ENCODE data around the gene TLL1.

The TLL1 gene

GRCh38 chr4:165906272-165906671, 33.2 kb downstream of the TLL1 start:
- TF ChIP-seq POLR2A (IDR thresholded peaks at IDR 0.05; ENCODE audit: low read depth, low read length) (no peak), TAF1 (IDR thresholded peaks at IDR 0.05; ENCODE audit: borderline replicate concordance, low read depth, low read length) (no peak), POLR2AphosphoS5 (IDR thresholded peaks at IDR 0.05; ENCODE audit: low read depth, low read length) (no peak)
- no peak for DNase-seq (ENCODE audit: insufficient read length)
- no peak for FAIRE-seq

- no peak for DNase-seq (ENCODE audit: insufficient read length)
- no peak for FAIRE-seq
- no peak for TF ChIP-seq POLR2AphosphoS5 (IDR thresholded peaks at IDR 0.05; ENCODE audit: low read depth, low read length)
- no peak for TF ChIP-seq TAF1 (IDR thresholded peaks at IDR 0.05; ENCODE audit: borderline replicate concordance, low read depth, low read length)
- TF ChIP-seq POLR2A (IDR thresholded peaks at IDR 0.05; ENCODE audit: low read depth, low read length): no peak
Observed at GRCh38 chr4:165909947-165910346, 36.9 kb downstream of the TLL1 start.

GRCh38 chr4:165915215-165915614, 42.2 kb downstream of the TLL1 start:
- TF ChIP-seq TAF1 (IDR thresholded peaks at IDR 0.05; ENCODE audit: borderline replicate concordance, low read depth, low read length) (no peak), POLR2AphosphoS5 (IDR thresholded peaks at IDR 0.05; ENCODE audit: low read depth, low read length) (no peak), POLR2A (IDR thresholded peaks at IDR 0.05; ENCODE audit: low read depth, low read length) (no peak)
- no peak for DNase-seq (ENCODE audit: insufficient read length)
- no peak for FAIRE-seq

GRCh38 chr4:165921546-165921945, 48.5 kb downstream of the TLL1 start:
- TF ChIP-seq POLR2A (IDR thresholded peaks at IDR 0.05; ENCODE audit: low read depth, low read length) (no peak), TAF1 (IDR thresholded peaks at IDR 0.05; ENCODE audit: borderline replicate concordance, low read depth, low read length) (no peak), POLR2AphosphoS5 (IDR thresholded peaks at IDR 0.05; ENCODE audit: low read depth, low read length) (no peak)
- no peak for FAIRE-seq
- no peak for DNase-seq (ENCODE audit: insufficient read length)

- no peak for FAIRE-seq
- no peak for DNase-seq (ENCODE audit: insufficient read length)
- TF ChIP-seq POLR2A (IDR thresholded peaks at IDR 0.05; ENCODE audit: low read depth, low read length): no peak
- no peak for TF ChIP-seq POLR2AphosphoS5 (IDR thresholded peaks at IDR 0.05; ENCODE audit: low read depth, low read length)
- no peak for TF ChIP-seq TAF1 (IDR thresholded peaks at IDR 0.05; ENCODE audit: borderline replicate concordance, low read depth, low read length)
Observed at GRCh38 chr4:165922747-165923146, 49.7 kb downstream of the TLL1 start.

GRCh38 chr4:165926307-165926706, 53.3 kb downstream of the TLL1 start:
- FAIRE-seq: no peak
- no peak for TF ChIP-seq POLR2A (IDR thresholded peaks at IDR 0.05; ENCODE audit: low read depth, low read length)
- no peak for TF ChIP-seq TAF1 (IDR thresholded peaks at IDR 0.05; ENCODE audit: borderline replicate concordance, low read depth, low read length)
- TF ChIP-seq POLR2AphosphoS5 (IDR thresholded peaks at IDR 0.05; ENCODE audit: low read depth, low read length): no peak
- no peak for DNase-seq (ENCODE audit: insufficient read length)

GRCh38 chr4:165927366-165927765, 54.3 kb downstream of the TLL1 start:
- TF ChIP-seq POLR2AphosphoS5 (IDR thresholded peaks at IDR 0.05; ENCODE audit: low read depth, low read length): no peak
- no peak for TF ChIP-seq POLR2A (IDR thresholded peaks at IDR 0.05; ENCODE audit: low read depth, low read length)
- no peak for TF ChIP-seq TAF1 (IDR thresholded peaks at IDR 0.05; ENCODE audit: borderline replicate concordance, low read depth, low read length)
- DNase-seq (ENCODE audit: insufficient read length): no peak
- FAIRE-seq: no peak

GRCh38 chr4:165927815-165928214, 54.8 kb downstream of the TLL1 start:
- TF ChIP-seq POLR2A (IDR thresholded peaks at IDR 0.05; ENCODE audit: low read depth, low read length) (no peak), TAF1 (IDR thresholded peaks at IDR 0.05; ENCODE audit: borderline replicate concordance, low read depth, low read length) (no peak), POLR2AphosphoS5 (IDR thresholded peaks at IDR 0.05; ENCODE audit: low read depth, low read length) (no peak)
- FAIRE-seq (no peak), DNase-seq (ENCODE audit: insufficient read length) (no peak)

- no peak for FAIRE-seq
- TF ChIP-seq POLR2AphosphoS5 (IDR thresholded peaks at IDR 0.05; ENCODE audit: low read depth, low read length) (no peak), TAF1 (IDR thresholded peaks at IDR 0.05; ENCODE audit: borderline replicate concordance, low read depth, low read length) (no peak), POLR2A (IDR thresholded peaks at IDR 0.05; ENCODE audit: low read depth, low read length) (no peak)
- no peak for DNase-seq (ENCODE audit: insufficient read length)
Observed at GRCh38 chr4:165928601-165929000, 55.6 kb downstream of the TLL1 start.

- no peak for TF ChIP-seq TAF1 (IDR thresholded peaks at IDR 0.05; ENCODE audit: borderline replicate concordance, low read depth, low read length)
- no peak for TF ChIP-seq POLR2AphosphoS5 (IDR thresholded peaks at IDR 0.05; ENCODE audit: low read depth, low read length)
- no peak for TF ChIP-seq POLR2A (IDR thresholded peaks at IDR 0.05; ENCODE audit: low read depth, low read length)
- no peak for FAIRE-seq
- DNase-seq (ENCODE audit: insufficient read length): no peak
Observed at GRCh38 chr4:165929662-165930061, 56.6 kb downstream of the TLL1 start.

- TF ChIP-seq POLR2AphosphoS5 (IDR thresholded peaks at IDR 0.05; ENCODE audit: low read depth, low read length): no peak
- TF ChIP-seq POLR2A (IDR thresholded peaks at IDR 0.05; ENCODE audit: low read depth, low read length): no peak
- DNase-seq (ENCODE audit: insufficient read length): no peak
- FAIRE-seq: no peak
Observed at GRCh38 chr4:165931741-165932140, 58.7 kb downstream of the TLL1 start.

GRCh38 chr4:165944900-165945299, 71.9 kb downstream of the TLL1 start:
- TF ChIP-seq TAF1 (IDR thresholded peaks at IDR 0.05; ENCODE audit: borderline replicate concordance, low read depth, low read length) (no peak), POLR2AphosphoS5 (IDR thresholded peaks at IDR 0.05; ENCODE audit: low read depth, low read length) (no peak), POLR2A (IDR thresholded peaks at IDR 0.05; ENCODE audit: low read depth, low read length) (no peak)
- DNase-seq (ENCODE audit: insufficient read length) (no peak), FAIRE-seq (no peak)

GRCh38 chr4:165945991-165946390, 73.0 kb downstream of the TLL1 start:
- FAIRE-seq (no peak), DNase-seq (ENCODE audit: insufficient read length) (no peak)

More at GRCh38 chr4:165945991-165946390, 73.0 kb downstream of the TLL1 start:
- TF ChIP-seq POLR2A (IDR thresholded peaks at IDR 0.05; ENCODE audit: low read depth, low read length) (no peak), POLR2AphosphoS5 (IDR thresholded peaks at IDR 0.05; ENCODE audit: low read depth, low read length) (no peak), TAF1 (IDR thresholded peaks at IDR 0.05; ENCODE audit: borderline replicate concordance, low read depth, low read length) (no peak)
